NCI-H2029 (cell line): ENCODE data around the gene MATN1.

Experiments
- DNase-seq: peaks from one replicate; lab custom pipeline; 2025; lab: John Stamatoyannopoulos, UW

MATN1 gene

DNA sequence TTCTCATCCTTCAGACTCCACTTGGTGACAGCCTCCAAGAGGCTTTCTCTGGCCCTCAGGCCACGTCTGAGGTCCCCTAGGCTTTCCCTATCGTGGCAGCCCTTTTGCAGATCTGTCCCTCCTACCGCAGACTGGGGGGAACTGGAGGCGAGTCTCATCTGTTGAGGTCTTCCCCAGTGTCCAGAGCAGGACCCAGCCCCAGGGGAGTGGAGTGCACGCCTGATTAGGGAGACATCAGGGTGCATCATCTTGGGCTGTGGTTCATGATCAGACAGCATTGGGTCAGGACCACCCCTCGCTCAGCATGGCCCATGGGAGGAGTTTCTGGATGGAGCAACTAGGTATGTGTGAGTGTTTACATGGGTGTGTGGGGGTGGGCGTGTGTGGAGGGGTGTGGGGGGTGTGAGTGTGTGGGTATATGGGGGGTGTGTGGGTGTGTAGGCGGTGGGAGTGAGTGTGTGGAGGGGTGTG, 8.5 kb upstream of the MATN1 start:
- DNase-seq = no peak

DNA sequence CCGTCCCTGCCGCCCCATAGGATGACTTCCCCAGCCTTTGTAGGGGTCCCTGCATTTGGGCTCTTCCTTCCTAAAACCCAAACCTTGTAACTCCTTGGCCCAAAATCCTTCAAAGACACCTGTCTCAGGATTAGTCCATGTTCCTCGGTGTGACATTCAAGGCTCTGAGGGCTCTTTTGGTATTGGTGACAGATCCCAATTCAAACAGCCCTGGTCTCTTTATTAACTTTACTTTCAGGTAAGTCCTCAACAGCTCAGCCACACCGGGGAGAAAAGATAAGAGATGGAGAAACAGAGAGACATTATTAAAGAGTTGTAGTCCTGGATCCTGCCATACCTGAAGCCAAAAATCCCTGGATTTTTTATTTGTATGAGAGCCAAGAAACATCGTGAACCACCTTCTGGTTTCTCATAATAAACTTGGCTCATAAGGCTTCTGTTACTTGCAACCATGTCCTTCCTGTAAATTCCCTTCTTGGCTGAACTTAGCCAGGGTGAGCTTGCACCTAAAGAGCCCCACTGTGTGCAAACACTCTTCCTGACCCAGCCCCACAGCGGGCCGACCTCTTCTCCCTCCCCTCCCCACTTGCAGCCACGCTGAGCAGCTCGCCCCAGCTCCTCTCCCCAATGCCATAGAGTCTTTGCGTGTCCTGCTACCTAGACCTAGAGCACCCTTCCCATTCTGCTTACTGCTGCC, 7.9 kb upstream of the MATN1 start:
- DNase-seq = no peak

DNA sequence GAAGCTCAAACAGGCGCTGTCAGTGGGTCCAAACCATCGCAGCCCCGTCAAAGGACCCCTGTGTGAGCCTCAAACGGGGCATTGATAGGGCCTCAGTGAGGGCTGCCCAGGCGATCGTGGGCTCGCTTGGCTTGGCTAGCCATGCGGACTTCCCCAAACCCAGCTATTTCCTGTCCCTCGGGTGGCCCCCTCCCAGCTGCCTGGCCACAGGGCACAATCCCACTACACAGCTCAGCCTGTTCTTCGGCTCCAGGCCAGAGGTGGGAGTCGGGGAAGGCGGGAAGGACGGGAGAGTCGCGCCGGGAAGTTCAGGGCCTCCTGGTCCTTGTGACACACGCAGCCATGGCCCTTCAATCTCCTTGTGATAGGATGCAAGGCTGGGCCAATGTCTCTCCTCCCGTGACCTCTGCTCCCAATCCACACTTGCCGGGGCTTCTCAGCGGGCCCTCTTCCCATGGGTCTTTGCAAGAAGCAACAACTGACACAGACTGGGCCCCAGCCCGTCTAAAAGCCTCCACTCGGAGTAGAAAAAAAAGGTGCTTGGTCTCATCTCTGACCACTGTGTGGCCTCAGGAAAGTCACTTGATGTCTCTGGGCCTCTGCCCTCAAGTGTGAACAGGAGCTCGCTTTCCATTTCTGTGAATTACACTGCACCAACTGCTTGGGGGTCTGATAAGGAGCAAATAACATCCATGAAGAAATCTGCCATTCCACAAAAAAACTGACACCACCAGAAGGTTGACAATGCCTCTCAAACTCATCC, 7.1 kb upstream of the MATN1 start:
- DNase-seq = no peak

DNA sequence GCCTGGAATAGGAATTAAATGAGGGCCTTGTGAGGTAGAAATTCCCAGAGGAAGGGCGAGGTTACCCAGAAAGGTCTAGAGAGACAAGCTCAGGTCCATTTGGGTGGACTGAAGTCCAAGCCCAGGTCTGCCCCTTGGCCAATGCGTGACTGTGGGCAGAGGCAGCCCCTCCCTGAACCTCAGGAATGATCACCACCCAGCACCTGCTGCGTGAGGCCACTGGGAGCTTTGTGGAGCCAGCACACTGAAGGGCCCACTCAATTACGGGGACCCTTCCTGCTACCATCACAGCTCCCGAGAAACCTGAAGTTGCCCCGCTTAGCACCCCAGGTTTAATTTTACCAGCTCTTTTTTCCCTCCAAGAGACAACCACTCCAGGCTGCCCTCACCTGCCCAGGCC, 6.5 kb upstream of the MATN1 start:
- no peak for DNase-seq

DNA sequence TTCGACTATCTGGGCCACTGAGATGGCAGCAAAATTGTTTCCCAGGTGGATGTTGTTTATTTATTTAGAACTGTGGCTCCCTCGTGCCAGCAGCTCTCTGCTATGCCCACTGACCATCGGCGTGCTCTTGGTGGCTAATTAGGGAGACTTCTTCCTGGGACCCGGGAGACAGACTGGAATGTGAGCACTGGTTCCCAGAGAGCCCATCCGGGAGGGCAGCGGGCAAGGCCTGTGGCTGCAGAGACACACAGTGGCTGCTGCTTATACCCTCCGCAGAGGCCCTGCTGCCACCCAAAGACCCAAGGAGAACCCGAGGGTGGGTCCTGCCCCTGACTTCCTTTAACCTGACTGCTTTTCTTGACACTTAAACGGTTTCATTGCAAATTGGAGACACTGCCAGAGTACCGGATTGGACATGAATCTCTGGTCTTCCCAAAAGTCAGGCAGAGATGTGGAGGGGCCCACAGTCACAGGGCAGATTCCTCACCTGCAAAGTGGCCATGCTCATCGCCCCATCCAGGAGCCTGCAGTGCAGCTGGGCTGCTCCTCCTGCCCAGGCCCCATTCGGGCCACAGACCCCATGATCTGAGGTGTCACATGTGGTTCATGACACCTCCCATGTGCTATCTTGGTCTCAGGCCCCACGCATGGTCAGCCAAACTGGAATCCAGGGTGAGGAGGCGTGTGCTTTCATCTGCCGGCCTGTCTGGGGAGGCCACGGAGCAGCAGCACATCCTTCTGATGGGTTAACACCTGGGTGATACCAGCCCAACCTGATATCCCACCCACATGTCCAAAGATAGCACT, 5.7 kb upstream of the MATN1 start:
- DNase-seq = no peak

DNA sequence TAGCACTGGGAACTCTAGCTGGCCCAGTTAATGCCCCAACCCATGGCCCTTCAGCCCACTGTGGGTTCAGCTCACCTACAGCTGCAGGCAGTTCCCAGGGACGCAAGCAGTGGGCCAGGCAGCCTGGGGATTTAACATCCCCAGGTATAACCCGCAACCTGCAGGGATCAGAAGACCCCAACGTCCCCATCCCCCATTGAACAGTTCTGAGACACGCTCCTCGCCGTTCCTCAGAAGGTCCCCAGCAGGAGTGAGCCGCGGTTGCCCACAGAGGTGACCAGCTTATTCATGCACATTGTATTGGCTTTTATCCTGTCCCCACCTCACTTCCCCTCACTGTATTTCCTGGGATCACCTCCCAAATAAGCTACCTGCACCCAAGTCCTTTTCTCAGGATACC, 5.0 kb upstream of the MATN1 start:
- DNase-seq = no peak

DNA sequence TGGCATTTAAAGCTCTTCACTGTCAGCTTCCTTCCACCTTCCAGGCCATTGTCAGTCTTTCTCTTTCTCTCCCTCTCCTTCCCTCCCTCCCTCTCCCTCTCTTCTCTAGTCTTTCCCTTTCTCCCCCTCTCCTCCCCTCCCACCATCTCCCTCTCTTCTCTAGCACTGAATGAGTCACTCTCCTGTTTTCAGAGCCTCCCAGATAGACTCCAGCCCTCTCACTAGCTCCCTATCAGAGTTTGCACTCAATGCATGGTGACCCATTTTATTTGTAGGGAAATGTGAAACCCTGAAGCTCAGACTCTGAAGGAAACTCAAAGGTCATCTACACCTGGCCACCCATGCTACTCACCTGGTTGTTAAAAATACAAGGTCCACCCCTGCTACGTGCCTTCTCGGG, 4.4 kb upstream of the MATN1 start:
- no peak for DNase-seq

DNA sequence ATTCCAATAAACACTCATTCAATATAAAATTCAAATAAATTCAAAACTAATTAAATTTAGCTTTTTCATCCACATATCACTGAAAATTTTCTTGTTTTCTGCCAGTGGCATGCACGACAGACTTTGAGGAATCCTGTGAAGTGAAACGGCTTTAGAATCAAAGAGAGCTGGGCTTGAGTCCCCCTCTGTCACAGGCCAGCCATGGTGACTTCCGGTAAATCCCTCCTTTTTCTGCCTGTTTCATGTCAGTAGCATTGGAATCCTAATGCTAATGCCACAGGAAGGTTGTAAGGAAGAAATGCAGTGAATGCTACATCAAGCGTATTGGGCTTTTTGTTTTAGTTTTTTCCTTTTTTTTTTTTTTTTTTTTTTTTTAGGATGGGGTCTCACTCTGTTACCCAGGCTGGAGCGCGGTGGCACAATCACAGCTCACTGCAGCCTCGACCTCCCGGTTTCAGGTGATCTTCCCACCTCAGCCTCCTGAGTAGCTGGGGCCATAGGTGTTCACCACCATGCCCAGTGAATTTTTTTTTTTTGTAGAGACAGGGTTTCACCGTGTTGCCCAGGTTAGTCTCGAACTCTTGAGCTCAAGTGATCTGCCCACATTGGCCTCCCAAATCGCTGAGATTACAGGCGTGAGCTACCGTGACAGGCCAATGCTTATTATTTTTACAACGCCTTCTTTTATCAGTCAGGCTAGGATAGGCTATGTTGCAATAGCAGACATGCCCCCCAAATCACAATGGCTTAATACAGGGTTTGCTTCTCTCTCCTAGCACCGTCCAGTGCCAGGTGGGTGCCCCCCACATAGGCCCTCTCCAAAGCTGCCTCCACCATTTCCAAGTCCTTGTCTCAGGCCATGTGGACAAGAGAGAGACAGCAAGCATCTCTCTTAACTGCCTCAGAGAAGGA, 3.6 kb upstream of the MATN1 start:
- no peak for DNase-seq

DNA sequence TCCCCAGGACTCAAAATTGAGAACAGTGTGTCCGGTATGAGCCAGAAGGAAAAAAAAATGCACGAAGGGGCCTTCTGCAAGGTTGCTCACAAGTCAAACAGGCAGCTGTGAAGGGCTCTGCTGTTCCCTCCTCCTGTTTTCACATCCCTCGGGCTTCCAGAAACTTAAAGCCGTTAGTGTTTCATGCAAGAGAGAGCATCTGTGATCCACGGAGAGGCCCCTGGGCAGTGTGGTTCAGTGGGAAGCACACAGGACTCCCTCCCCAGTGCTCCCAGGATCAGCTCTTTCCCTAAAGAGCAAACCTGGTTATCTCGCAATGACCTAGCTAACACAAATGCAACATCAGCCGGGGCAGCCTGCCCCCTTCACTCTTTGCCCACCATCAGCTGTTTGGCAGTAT, 2.9 kb upstream of the MATN1 start:
- no peak for DNase-seq

DNA sequence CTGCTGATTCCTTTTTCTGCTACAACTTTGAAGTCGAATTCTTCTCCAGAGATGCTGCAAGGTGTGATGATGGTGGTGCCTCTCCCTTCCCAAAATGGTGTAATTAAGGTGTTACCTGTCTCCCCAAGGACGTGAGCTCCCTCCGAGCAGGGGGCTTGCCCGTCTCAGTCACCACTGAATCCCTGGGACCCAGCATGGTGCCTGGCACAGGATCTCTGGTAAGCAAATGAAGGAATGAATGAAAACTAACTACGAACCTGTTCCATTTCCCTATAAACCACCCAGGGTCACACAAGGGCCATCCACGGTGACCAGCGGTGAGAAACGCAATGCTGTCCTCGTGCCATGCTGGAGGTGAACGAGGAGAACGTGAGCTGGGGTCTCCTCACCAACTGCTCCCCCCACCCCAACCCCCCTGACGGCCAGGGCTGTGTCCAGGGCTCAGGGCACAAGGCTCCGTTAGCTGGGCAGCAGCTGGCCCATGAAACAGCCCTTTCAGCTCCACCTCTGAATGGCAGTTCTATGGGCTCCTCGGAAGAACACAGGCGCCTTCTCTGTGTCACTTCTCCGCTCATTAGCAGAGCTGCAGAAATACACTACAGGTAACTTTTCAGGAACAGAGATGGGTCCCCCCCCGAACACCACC, 2.2 kb upstream of the MATN1 start:
- DNase-seq = no peak

DNA sequence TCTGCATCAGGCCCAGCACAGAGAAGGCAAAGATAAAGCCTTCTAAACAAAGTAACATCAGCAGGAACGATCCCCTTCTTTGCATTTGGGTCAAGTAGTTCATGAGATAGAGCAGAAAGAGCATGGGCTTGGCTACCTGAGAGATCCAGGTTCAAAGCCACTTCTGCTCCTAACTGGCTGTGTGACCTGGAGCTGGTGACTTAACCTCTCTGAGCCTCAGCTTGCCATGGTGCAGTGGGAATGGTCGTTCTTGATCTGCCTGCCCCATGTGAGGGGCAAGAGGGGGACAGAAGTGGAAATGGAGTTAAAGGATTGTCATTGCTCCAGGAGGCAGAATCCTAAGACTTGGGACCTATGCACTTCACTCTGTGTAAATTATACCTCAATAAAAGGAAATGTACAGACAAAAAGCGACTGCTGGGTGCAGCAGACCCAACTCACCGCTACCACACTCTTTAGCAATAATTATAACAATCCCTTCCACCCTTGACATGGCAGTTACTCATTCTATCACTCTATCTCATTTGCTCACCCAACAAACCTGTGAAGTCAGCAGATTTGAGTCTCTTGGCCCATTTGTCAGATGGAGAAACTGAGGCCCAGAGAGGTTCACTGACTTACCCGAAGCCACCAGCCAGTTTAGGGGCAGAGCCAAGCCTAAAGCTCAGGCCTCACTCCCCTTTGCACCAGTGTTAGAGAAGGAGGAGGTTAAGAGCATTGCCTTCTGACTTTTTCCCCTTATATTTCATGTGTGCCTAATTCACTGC, 1.5 kb upstream of the MATN1 start:
- no peak for DNase-seq

DNA sequence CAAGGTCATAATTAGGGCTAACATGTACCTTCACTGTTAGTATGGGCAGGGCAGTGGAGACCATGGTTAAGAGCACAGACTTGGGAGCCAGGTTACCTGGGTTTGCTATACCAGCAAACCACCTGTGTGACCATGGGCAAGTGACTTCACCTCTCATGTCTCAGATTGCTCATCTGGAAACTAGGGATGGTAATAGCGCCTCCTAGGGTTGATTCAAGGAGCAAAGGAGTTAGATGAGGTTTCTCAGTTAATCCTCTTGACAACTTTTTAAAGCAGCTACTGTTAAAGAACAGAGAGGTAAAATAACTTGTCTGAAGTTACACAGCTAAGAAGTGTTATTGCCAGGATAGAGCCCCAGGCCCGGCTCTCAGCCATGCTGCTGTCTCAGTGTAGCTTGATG, 790 bp upstream of the MATN1 start:
- no peak for DNase-seq

DNA sequence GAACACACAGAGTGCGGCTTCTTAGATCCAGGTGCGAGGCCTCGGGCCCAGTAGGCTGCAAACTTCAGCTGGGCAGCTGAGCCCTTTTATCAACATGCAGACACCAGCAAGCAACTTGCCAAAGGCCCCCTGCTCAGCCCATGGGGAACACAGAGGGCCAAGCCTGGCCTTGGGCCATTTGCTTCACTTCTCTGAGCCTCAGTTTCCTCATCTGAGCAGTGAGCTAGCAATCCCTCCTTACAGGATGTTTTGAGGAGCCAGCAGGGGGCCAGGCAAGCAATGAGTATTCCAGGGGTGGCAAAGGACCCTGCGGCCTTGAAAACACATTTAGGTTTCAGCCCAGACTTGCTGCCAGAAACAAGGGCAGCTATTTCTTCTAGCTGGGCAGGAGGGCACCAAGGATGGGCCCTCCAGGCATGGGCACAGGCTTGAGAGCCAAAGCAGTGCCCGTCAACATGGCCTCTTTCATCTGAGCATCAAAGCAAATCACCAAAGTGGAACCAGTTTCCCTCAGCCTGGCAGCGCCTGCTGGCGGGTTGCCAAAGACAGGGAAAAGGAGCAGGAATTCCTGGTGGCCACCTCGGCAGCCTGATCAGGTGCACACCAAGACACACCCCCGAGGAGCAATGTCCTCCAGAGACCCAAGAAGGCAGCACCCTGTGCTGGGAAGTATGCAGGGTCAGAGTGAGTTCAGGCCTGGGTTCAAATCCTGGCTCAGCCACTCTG, 1.4 kb downstream of the MATN1 start:
- DNase-seq = peak; percentile 53

DNA sequence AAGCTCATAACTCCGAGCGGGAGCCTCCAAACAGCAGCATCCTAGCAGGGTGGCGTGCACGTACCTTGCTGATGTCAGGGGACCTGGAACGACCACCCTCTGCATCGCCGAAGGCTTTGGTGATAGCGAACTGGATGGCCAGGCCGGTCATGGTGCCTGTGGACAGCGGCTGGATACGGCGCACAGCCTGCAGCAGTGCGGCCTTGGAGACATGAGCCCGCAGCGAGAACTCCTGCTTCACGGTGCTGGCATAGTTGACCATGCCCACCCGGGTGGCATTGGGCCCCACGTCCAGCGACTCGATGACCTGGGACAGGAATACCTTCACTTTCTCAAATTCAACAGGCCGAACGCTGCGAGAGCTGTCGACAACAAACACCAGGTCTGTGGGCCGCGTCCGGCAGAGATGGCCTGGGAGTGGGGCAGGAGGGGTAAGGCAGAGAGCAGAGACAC, 2.0 kb downstream of the MATN1 start:
- DNase-seq = no peak

DNA sequence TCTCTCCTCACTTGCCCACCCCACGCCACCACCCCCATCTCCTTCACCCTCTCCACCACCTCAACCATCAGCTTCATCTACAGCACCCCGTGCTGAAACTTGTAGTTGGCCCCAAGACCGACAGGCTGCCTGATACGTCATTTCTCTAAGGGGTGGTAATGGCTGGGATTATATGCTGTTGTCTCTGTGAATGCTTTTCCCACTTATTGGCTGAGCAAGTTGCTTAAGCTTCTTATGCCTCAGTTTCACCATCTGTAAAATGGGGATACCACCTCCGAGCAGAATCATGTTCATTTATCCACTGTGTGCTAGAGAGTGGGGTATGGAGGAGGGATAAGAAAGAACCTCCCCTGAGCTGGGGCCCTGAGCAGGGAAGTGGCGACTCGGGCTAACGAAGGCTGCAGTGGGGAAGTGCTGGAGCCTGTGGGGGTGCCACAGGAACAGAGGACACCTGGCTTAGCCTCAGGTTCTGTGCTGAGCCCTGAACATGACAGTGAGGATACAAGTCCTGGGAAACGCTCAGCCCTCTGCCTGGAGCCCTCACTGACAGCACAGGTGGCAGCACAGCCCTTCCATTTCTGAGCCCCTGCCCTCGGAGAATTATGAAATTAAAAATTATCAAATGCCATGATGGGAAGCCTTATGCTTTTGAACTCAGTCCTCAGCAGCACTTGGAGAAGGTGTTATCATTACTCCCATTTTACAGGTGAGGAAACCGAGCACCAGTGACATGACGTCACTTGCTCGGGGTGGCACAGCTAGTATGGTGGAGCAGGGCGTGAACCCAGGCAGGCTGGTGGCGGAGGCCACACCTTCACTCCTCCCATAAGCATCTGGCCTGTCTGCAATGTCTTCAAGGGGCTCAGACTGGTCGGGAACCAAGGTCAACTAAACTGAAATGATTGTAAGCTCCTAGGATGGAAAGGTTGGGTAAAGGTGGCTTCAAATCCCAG, 2.8 kb downstream of the MATN1 start:
- no peak for DNase-seq

DNA sequence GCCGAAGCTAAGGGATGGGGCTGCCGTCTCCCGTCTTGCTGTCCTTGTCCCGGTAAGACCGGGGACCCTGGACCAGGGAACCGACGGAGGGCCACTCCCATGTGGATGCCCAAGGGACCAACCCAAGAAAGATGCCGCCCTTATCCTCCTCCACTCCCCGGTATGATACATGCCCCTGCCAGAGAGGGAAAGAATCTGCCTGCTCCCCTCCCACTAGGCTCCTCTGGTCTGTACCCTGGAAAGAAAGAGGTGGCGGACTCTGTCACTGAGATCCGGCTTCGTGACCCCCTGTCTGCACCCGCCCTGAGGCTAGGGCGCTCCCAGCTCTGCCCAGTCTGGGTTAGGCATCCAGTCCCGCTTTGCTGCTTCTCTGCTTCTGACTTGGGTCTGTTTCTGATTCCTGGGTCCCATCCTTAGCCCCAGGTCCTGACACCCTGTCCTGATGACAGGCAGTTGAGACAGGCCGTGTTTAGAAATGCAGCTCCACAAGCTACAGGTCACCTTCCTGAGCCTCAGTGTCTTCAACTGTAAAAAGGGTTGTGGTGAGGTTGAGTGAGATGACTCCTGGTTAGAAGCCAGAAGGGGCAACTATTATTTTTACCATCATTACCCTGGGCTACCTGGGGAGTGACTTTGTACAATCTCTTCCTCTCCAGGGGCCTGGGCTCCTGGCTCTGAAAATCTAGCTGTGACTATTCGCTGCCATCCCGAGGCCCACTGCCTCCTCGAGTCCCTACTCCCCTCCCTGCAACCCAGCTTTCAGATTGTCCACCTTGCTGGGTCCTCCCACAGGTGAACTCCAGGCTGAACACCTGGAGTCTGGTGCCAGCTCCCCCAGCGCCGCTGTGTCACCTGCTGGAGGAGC, 3.7 kb downstream of the MATN1 start:
- no peak for DNase-seq

DNA sequence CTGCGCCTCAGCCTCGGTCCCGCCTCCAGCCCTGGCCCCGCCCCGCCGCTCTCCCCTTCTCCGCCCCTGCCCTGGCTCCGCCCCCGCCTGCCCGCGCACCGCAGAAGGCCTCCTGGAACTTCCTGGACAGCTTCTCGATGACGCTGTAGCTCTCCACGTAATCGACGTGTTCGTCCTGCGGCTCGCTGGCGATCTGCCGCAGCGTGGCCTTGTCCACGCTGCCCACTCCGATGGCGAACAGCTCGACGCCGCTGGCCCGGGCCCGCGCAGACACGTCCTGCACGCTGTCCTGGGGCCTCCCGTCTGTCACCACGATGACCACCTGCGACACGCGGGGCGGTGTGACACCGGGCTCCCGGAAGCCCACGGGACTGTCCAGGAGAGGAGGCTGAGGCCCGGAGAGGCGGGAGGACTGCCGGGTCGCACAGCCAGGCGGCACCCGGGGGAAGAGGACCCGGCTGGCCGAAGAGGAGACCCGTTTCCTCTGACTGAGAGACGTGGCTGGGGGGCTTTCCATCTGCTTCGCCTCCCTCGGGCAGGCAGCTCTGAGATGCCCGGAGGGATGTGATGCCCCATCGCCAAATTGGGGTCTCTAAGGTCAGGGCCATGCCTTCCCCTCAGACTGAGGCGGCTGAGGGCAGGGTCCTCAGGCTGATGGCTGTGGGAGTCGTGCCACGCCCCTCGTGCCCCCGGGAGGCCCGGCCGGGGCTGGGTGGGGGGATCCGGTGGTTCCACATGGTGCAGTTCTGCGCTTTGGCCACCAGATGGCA, 4.6 kb downstream of the MATN1 start:
- DNase-seq = peak; percentile 97
